HG02571 (cell line): Measurements from ENCODE around the gene ADGRB2.

Experiments
- ATAC-seq: cut with Tn5 transposase; IDR thresholded peaks from one replicate; pipeline ENCODE4 v1.9.1; 2021; ENCODE audit warnings: mild to moderate bottlenecking, moderate library complexity; ENCODE audit not compliant: unreplicated experiment

Gene ADGRB2

GRCh38 chr1:31687601-31688000, 76.5 kb downstream of the ADGRB2 start:
- ATAC-seq = no peak

DNA sequence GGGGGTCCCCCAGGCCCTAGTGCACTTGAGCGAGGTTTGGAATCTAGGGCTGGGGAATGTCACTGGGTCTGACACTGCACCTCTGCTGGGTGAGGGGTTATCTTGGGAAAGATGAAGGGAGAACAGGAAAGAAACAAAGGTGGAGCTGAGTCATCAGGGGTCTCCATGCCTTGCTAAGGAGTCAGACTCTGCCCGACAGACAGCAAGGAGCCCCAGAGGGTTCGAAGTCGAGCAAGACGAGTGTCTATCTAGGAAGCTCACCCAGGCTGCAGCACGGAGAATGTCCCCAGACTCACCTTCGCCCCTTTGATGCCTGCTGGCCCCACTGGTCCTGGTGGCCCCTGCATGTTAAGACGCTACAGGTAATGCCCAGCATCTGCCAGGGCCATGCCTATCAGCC, 78.3 kb downstream of the ADGRB2 start:
- ATAC-seq = no peak

DNA sequence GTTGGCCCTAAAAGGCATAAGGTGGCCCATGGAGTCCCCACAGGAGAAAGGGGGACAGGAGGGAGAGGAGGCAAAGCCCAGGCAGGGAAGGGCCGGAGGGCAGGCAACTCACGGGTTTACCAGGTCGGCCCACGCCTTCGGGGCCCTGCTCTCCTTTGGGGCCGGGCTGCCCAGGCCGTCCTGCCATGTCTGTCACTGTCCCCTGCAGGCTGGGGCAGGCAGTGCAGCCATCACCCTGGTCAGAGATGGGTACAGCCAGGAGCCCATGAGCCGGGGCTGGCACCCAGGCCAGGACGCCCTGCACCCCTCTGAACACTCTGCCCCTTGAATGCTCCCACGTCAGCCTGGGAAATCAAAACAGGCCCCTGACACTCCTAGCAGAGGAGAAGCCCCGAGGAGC, 80.1 kb downstream of the ADGRB2 start:
- ATAC-seq = no peak

- ATAC-seq = no peak
These were observed 82.7 kb downstream of the ADGRB2 start for GRCh38 chr1:31681415-31681814.

- no peak for ATAC-seq
These were observed 84.4 kb downstream of the ADGRB2 start for GRCh38 chr1:31679676-31680230.

GRCh38 chr1:31679091-31679490, 85.0 kb downstream of the ADGRB2 start:
- ATAC-seq = no peak

- no peak for ATAC-seq
These were observed 85.5 kb downstream of the ADGRB2 start for GRCh38 chr1:31678681-31679080.

DNA sequence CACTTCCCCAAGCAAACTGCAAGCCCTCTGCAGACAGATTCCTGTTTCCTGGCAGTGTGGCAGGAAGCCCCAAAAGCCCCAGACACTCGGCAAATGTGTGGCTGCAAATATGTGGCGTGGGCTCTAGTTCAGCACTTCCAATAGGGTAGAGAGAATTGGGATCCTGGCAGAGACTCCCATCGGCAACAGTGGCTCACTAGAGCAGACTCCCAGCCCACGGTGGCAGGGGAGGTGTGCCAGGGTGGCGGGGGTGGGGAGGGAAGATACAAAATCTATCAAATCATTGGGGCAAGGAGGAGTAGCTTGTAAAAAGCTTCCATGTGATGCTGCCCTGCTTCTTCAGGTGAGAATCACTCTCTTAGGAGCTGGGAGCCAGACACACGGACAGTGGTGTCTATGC, 86.2 kb downstream of the ADGRB2 start:
- ATAC-seq = no peak

GRCh38 chr1:31677401-31677800, 86.7 kb downstream of the ADGRB2 start:
- no peak for ATAC-seq
